Transverse colon (tissue), 4 donors: ENCODE measurements around the gene BCAN. TPM values are rescaled to one million over a fixed set of nuclear protein-coding genes. Genes with fewer than 3 reads are reported as not detected.
"Not testable (repeated sequence)": the region's sequence is repeated elsewhere in the genome, so short reads cannot be mapped to it uniquely, and the experiment has no call there.

Source experiments
- DNase-seq: peaks from one replicate; pipeline ENCODE4 v3.0.0-alpha.2; 2019
- H3K27ac ChIP-seq, 4 donors: fragments of 200-600 bp; sonication (generic); 2 replicates each; pipeline ENCODE4 v1.5.1; 2016 to 2018; ENCODE audit warnings: inconsistent platforms in 4 of 4
- H3K27me3 ChIP-seq: fragments of 200-600 bp; sonication (generic); 2 replicates; pipeline ENCODE4 v1.5.1; 2017; ENCODE audit warnings: inconsistent platforms
- H3K36me3 ChIP-seq, 4 donors: fragments of 200-600 bp; sonication (generic); 2 replicates each; pipeline ENCODE4 v1.5.1; 2017 to 2019; ENCODE audit warnings: inconsistent platforms in 4 of 4
- H3K4me1 ChIP-seq, 4 donors: fragments of 200-600 bp; sonication (generic); 2 replicates each; pipeline ENCODE4 v1.5.1; 2017 to 2020; ENCODE audit warnings: inconsistent platforms in 4 of 4
- H3K4me3 ChIP-seq, 4 donors: fragments of 200-600 bp; sonication (generic); 1 replicate in 1 of 4; 2 replicates in 3 of 4; pipeline versions ENCODE4 v1.5.1 to v1.6.1; 2017 to 2019; ENCODE audit warnings: inconsistent platforms in 4 of 4
- H3K9me3 ChIP-seq, 2 donors: fragments of 200-600 bp; sonication (generic); 2 replicates each; pipeline ENCODE4 v1.5.1; 2017 to 2019; ENCODE audit warnings: inconsistent platforms in 2 of 2
- EP300 ChIP-seq: sonication (generic); formaldehyde crosslinking; IDR thresholded peaks from one replicate; pipeline ENCODE4 v1.6.1; 2017; ENCODE audit warnings: antibody characterized with exemption, low read depth
- POLR2A ChIP-seq: fragments of 450-650 bp; IDR thresholded peaks from one replicate; pipeline ENCODE4 v1.6.1; 2016; ENCODE audit warnings: antibody characterized with exemption, mild to moderate bottlenecking, moderate library complexity
- POLR2AphosphoS5 ChIP-seq, 3 donors: sonication (generic); formaldehyde crosslinking; IDR thresholded peaks; one replicate each; pipeline ENCODE4 v1.6.1; 2016; ENCODE audit warnings: antibody characterized with exemption in 3 of 3
- whole genome bisulfite sequencing, 2 donors: methylation state at CpG; one replicate each; pipeline ENCODE4 v1.1.5; 2018; ENCODE audit warnings: low coverage in 1 of 2; 5-methylcytosine and 5-hydroxymethylcytosine counted together
- in situ Hi-C, 4 donors: fragments of 200-750 bp; cut with MboI; loops; one replicate each; pipeline versions ENCODE4 v1.15.0 to v1.15.1; 2017; ENCODE audit warnings: low sequenced_read_pairs in 3 of 4, low pct_ligation_motif_present in 1 of 4, low pct_unique_long_range_greater_than_20kb in 1 of 4
- intact Hi-C: fragments of 100-400 bp; cut with DNase I; formaldehyde crosslinking; loops from one replicate; pipeline ENCODE4 v1.15.1; 2023; ENCODE audit warnings: low total_unique reads
- total RNA-seq, 4 donors: library from RNA; depleted of rRNA; stranded (reverse); fragments of >200 nt; gene quantifications; one replicate each; pipeline ENCODE4 v1.1.0, GENCODE V29; 2016
- TF ChIP-seq, protein P1 (sequence below), 5 experiments: fragments of 200-600 bp in 3 of 5; fragments of 450-650 bp in 2 of 5; sonication (generic) in 3 of 5; IDR thresholded peaks; 1 replicate in 2 of 5; 2 replicates in 3 of 5; pipeline ENCODE4 v1.5.1; 2016 to 2017; ENCODE audit warnings: antibody characterized with exemption in 5 of 5, inconsistent platforms in 3 of 5, mild to moderate bottlenecking in 2 of 5, moderate library complexity in 1 of 5

Gene BCAN
- total RNA-seq, 4 donors from 2014 or later = 0.55 to 0.95 TPM; not detected in 2

DNA sequence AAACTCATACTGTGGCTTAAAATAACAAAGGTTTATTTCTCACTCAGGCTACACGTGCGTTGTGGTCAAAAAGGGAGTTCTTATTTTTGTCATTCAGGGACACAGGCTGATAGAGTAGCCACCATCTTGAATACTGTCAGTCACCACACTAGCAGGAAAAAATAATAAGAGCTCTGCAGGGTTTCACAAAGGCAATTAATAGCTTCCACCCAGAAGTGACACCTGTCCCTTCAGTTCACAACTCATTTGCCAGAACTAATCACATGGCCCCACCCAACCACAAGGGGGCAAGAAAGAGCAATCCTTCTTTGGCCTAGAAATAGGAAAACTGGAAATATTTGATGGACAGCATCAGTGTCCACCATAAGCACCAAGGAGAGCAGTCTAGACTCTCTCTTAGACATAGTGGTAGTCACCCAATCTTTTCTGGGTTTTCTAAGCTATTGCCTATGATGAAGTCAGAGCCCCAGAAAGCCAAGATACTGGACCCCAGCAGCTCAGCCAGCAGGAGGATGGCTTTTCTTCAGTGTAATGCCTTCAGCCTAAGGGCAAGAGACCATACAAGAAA, 14.5 kb upstream of the BCAN start:
- in situ Hi-C loops (no loop called here), intact Hi-C loops (no loop called here)
- Histone ChIP-seq H3K4me1 (peaks cover 16 to 25% (median 22%) of the 10 kb centered on the region in 4 donors), H3K9me3 (no peaks in the 10 kb centered on the region), H3K36me3 (no peaks in the 10 kb centered on the region), H3K27me3 (peaks cover 93% of the 10 kb centered on the region), H3K27ac (no peak overlapping the region), H3K4me3 (no peak overlapping the region)
- 51 to 60% methylated on average over 1 to 2 of the region's 2 CpGs for WGBS, 2 donors
- no peak for TF ChIP-seq POLR2AphosphoS5 (IDR thresholded peaks at IDR 0.05)
- TF ChIP-seq EP300 = no peak
- TF ChIP-seq, protein P1, sequence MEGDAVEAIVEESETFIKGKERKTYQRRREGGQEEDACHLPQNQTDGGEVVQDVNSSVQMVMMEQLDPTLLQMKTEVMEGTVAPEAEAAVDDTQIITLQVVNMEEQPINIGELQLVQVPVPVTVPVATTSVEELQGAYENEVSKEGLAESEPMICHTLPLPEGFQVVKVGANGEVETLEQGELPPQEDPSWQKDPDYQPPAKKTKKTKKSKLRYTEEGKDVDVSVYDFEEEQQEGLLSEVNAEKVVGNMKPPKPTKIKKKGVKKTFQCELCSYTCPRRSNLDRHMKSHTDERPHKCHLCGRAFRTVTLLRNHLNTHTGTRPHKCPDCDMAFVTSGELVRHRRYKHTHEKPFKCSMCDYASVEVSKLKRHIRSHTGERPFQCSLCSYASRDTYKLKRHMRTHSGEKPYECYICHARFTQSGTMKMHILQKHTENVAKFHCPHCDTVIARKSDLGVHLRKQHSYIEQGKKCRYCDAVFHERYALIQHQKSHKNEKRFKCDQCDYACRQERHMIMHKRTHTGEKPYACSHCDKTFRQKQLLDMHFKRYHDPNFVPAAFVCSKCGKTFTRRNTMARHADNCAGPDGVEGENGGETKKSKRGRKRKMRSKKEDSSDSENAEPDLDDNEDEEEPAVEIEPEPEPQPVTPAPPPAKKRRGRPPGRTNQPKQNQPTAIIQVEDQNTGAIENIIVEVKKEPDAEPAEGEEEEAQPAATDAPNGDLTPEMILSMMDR (IDR thresholded peaks at IDR 0.05) = peak; percentile 54 to 64 (median 62)
- DNase-seq = peak; percentile 36

DNA sequence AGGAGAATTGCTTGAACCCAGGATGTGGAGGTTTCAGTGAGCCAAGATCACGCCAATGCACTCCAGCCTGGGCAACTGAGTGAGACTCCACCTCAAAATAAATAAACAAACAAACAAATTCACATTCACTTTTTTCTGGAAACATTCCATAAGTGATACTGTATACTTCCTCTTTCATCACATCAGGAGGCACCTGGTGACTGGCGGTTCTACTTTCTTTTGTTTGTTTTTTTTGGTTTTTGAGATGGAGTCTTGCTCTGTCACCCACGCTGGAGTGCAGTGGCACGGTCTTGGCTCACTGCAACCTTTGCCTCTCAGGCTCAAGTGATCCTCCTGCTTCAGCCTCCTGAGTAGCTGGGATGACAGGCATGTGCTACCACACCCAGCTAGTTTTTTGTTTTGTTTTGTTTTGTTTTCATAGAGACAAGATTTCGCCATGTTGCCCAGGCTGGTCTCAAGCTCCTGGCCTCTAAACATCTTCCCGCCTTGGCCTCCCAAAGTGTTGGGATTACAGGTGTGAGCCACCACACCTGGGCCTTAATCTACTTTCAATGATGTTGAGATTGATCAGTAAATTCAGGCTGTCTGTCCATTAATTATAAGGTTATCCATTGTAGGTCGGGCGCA, 12.0 kb upstream of the BCAN start:
- Histone ChIP-seq H3K36me3 (no peaks in the 10 kb centered on the region), H3K4me3 (no peak overlapping the region), H3K9me3 (no peaks in the 10 kb centered on the region), H3K4me1 (peaks cover 8 to 12% (median 10%) of the 10 kb centered on the region in 4 donors), H3K27me3 (peaks cover 92% of the 10 kb centered on the region), H3K27ac (no peak overlapping the region)
- no peak for TF ChIP-seq POLR2AphosphoS5 (IDR thresholded peaks at IDR 0.05)
- no peak for TF ChIP-seq EP300
- TF ChIP-seq, protein P1 (IDR thresholded peaks at IDR 0.05) = no peak
- TF ChIP-seq POLR2A = no peak
- in situ Hi-C loops = no loop called here
- DNase-seq = no peak
- 52 to 58% methylated on average over 6 to 8 of the region's 8 CpGs for WGBS, 2 donors
- intact Hi-C loops = no loop called here

DNA sequence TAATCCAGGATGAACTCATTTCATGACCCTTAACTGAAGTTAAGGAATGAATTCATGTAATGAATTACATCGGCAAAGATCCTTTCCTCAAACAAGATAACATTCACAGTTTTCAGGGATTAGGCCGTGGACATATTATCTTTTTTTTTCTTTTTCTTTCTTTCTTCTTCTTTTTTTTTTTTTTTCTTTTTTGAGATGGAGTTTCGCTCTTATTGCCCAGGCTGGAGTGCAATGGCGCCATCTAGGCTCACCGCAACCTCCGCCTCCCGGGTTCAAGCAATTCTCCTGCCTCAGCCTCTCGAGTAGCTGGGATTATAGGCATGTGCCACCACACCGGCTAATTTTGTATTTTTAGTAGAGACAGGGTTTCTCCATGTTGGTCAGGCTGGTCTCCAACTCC, 10.8 kb upstream of the BCAN start:
- peaks cover 91% of the 10 kb centered on the region for H3K27me3 ChIP-seq
- H3K4me3 ChIP-seq, intact Hi-C loops, H3K4me1 ChIP-seq, in situ Hi-C loops, H3K36me3 ChIP-seq, DNase-seq, H3K9me3 ChIP-seq, H3K27ac ChIP-seq: not testable (repeated sequence)
- 60 to 61% methylated on average over 9 of the region's 9 CpGs for WGBS, 2 donors

DNA sequence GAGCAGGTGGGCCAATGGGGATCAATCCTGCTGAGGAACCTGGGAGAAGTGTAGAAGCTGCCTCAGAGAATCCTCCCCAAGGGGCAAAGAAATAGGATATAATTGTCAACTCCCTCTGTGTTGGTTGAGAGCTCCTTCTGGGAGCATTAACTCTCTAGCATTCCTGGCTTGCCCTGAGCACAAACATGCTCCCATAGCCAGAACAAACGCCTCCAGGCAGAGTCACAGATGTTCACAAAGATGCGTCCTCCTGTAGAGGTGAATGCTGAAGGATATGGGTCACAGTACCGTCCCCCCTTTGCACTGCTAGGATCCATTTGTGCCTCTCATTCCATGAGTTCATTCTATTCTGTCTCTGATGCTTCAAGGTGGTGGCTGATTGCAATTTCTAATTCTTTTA, 9.6 kb upstream of the BCAN start:
- Histone ChIP-seq H3K4me3 (no peak overlapping the region), H3K27ac (no peak overlapping the region), H3K4me1 (no peaks in the 10 kb centered on the region), H3K9me3 (no peaks in the 10 kb centered on the region), H3K36me3 (no peaks in the 10 kb centered on the region), H3K27me3 (peaks cover 89% of the 10 kb centered on the region)
- TF ChIP-seq, protein P1 (IDR thresholded peaks at IDR 0.05) = no peak
- TF ChIP-seq EP300 = no peak
- no peak for TF ChIP-seq POLR2AphosphoS5 (IDR thresholded peaks at IDR 0.05)
- no peak for TF ChIP-seq POLR2A
- WGBS, 2 donors = 58% methylated on average over 3 of the region's 3 CpGs; no CpG with 5 or more reads in 1 of the 2 donors
- intact Hi-C loops (no loop called here), in situ Hi-C loops (no loop called here)
- DNase-seq = no peak
